Tibial artery (tissue), 4 donors: ENCODE measurements around the gene SYNC.
A peak's percentile ranks its signal among the peaks of the same experiment; 100 is the strongest.

Experiments used
- DNase-seq, 2 donors: peaks; one replicate each; pipeline ENCODE4 v3.0.0-alpha.2; 2019
- H3K27ac ChIP-seq, 2 donors: fragments of 200-600 bp; sonication (generic) in 1 of 2; 1 replicate in 1 of 2; 2 replicates in 1 of 2; pipeline ENCODE4 v1.5.1; 2018 to 2019; ENCODE audit warnings: mild to moderate bottlenecking in 1 of 2
- H3K27me3 ChIP-seq, 2 donors: fragments of 200-600 bp; sonication (generic) in 1 of 2; one replicate each; pipeline versions ENCODE4 v1.5.1 to v1.6.0; 2016 to 2019
- H3K36me3 ChIP-seq, 3 donors: fragments of 200-600 bp; sonication (generic) in 2 of 3; one replicate each; pipeline ENCODE4 v1.5.1; 2016 to 2019; ENCODE audit warnings: mild to moderate bottlenecking in 2 of 3
- H3K4me1 ChIP-seq, 4 donors: fragments of 200-600 bp; sonication (generic) in 2 of 4; 1 replicate in 3 of 4; 2 replicates in 1 of 4; pipeline ENCODE4 v1.5.1; 2016 to 2019
- H3K4me3 ChIP-seq, 2 donors: fragments of 200-600 bp; sonication (generic) in 1 of 2; 1 replicate in 1 of 2; 2 replicates in 1 of 2; pipeline ENCODE4 v1.5.1; 2018 to 2019; ENCODE audit warnings: mild to moderate bottlenecking in 2 of 2
- H3K9me3 ChIP-seq, 3 donors: fragments of 200-600 bp; sonication (generic) in 1 of 3; one replicate each; pipeline ENCODE4 v1.5.1; 2016 to 2019
- intact Hi-C: fragments of 100-400 bp; cut with DNase I; formaldehyde crosslinking; loops from one replicate; pipeline ENCODE4 v1.15.0; 2023; ENCODE audit warnings: low total_unique reads
- TF ChIP-seq, protein P1 (sequence below), 2 experiments: fragments of 200-600 bp in 1 of 2; fragments of 450-650 bp in 1 of 2; IDR thresholded peaks; one replicate each; pipeline ENCODE4 v1.5.1; 2017 to 2019; ENCODE audit warnings: antibody characterized with exemption in 2 of 2, mild to moderate bottlenecking in 1 of 2, moderate library complexity in 1 of 2

Gene SYNC

GRCh38 chr1:32741413-32742198 is 39.0 kb upstream of the SYNC start:
- no peak for DNase-seq

DNA sequence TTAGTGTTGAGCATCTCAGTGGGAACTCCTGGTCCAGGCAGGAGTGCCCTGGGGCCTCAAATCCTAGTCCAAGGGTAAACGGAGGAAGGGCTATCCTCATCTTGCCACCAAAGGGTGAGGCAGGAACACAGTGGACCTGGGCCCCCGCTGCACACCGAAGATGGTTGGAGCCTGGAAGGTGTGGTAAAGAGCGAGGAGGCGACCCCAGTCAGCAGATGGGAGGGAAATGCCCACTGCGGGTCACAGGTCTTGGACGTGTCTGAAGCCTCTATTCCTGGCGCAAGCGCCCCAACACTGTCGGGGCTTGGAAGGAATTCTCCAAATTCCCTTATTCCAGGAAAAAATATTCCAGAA is 38.5 kb upstream of the SYNC start:
- H3K9me3 ChIP-seq, result no peaks in the 10 kb centered on the region
- H3K4me1 ChIP-seq, result peaks cover 0 to 33% (median 19%) of the 10 kb centered on the region in 4 donors
- H3K36me3 ChIP-seq, result no peaks in the 10 kb centered on the region
- no peak for DNase-seq
- H3K27ac ChIP-seq, result peak overlapping the region; percentile 63 to 68
- no peaks in the 10 kb centered on the region for H3K27me3 ChIP-seq
- TF ChIP-seq, protein P1, sequence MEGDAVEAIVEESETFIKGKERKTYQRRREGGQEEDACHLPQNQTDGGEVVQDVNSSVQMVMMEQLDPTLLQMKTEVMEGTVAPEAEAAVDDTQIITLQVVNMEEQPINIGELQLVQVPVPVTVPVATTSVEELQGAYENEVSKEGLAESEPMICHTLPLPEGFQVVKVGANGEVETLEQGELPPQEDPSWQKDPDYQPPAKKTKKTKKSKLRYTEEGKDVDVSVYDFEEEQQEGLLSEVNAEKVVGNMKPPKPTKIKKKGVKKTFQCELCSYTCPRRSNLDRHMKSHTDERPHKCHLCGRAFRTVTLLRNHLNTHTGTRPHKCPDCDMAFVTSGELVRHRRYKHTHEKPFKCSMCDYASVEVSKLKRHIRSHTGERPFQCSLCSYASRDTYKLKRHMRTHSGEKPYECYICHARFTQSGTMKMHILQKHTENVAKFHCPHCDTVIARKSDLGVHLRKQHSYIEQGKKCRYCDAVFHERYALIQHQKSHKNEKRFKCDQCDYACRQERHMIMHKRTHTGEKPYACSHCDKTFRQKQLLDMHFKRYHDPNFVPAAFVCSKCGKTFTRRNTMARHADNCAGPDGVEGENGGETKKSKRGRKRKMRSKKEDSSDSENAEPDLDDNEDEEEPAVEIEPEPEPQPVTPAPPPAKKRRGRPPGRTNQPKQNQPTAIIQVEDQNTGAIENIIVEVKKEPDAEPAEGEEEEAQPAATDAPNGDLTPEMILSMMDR (IDR thresholded peaks at IDR 0.05), result no peak
- intact Hi-C loops, result no loop called here
- H3K4me3 ChIP-seq, result peak overlapping the region; percentile 63 to 79

More at GRCh38 chr1:32741413-32742198, 39.0 kb upstream of the SYNC start:
- no peaks in the 10 kb centered on the region for H3K36me3 ChIP-seq
- H3K27me3 ChIP-seq, result no peaks in the 10 kb centered on the region
- TF ChIP-seq, protein P1 (IDR thresholded peaks at IDR 0.05), result peak in 1 of 2 experiments; percentile 30
- H3K4me1 ChIP-seq, result peaks cover 0 to 33% (median 19%) of the 10 kb centered on the region in 4 donors
- peak overlapping the region; percentile 68 to 77 for H3K27ac ChIP-seq
- H3K9me3 ChIP-seq, result no peaks in the 10 kb centered on the region
- H3K4me3 ChIP-seq, result peak overlapping the region; percentile 63 to 79
- intact Hi-C loops, result no loop called here

GRCh38 chr1:32736812-32737791 is 34.5 kb upstream of the SYNC start:
- Histone ChIP-seq H3K27me3 (no peaks in the 10 kb centered on the region), H3K27ac (no peak overlapping the region), H3K36me3 (no peaks in the 10 kb centered on the region), H3K4me1 (peaks cover 0 to 14% (median 7%) of the 10 kb centered on the region in 4 donors), H3K4me3 (no peak overlapping the region), H3K9me3 (no peaks in the 10 kb centered on the region)
- no peak for DNase-seq
- intact Hi-C loops, result no loop called here
- TF ChIP-seq, protein P1 (IDR thresholded peaks at IDR 0.05), result no peak

GRCh38 chr1:32733582-32734321 is 31.2 kb upstream of the SYNC start:
- H3K27me3 ChIP-seq, result no peaks in the 10 kb centered on the region
- no peak overlapping the region for H3K4me3 ChIP-seq
- H3K9me3 ChIP-seq, result no peaks in the 10 kb centered on the region
- TF ChIP-seq, protein P1 (IDR thresholded peaks at IDR 0.05), result no peak
- H3K27ac ChIP-seq, result no peak overlapping the region
- no peaks in the 10 kb centered on the region for H3K4me1 ChIP-seq
- intact Hi-C loops, result no loop called here
- no peaks in the 10 kb centered on the region for H3K36me3 ChIP-seq
- no peak for DNase-seq
